Brain pericyte (primary cell): ENCODE results near the gene MVB12B.

ENCODE experiments used
- DNase-seq: peaks from one replicate; pipeline ENCODE4 v3.0.0-alpha.2; 2012; ENCODE audit warnings: low read depth, low spot score

MVB12B gene

GRCh38 chr9:126363847-126364671 lies 37.4 kb downstream of the MVB12B start:
- DNase-seq = no peak

GRCh38 chr9:126365780-126366179 lies 39.2 kb downstream of the MVB12B start:
- DNase-seq = no peak

GRCh38 chr9:126366366-126367011 lies 39.9 kb downstream of the MVB12B start:
- no peak for DNase-seq

GRCh38 chr9:126367139-126367538 lies 40.5 kb downstream of the MVB12B start:
- DNase-seq = no peak

- DNase-seq = no peak
Observed at GRCh38 chr9:126367616-126368015, 41.0 kb downstream of the MVB12B start.

GRCh38 chr9:126368020-126368419 lies 41.4 kb downstream of the MVB12B start:
- no peak for DNase-seq

GRCh38 chr9:126371007-126371870 lies 44.6 kb downstream of the MVB12B start:
- no peak for DNase-seq

- DNase-seq = no peak
Observed at GRCh38 chr9:126372716-126373115, 46.1 kb downstream of the MVB12B start.

- no peak for DNase-seq
Observed at GRCh38 chr9:126373241-126373640, 46.6 kb downstream of the MVB12B start.

GRCh38 chr9:126374366-126374781 lies 47.7 kb downstream of the MVB12B start:
- no peak for DNase-seq

- DNase-seq = no peak
Observed at GRCh38 chr9:126375386-126375785, 48.8 kb downstream of the MVB12B start.

- no peak for DNase-seq
Observed at GRCh38 chr9:126376311-126377175, 49.9 kb downstream of the MVB12B start.

- DNase-seq = no peak
Observed at GRCh38 chr9:126377176-126377509, 50.5 kb downstream of the MVB12B start.

- no peak for DNase-seq
Observed at GRCh38 chr9:126377536-126377935, 50.9 kb downstream of the MVB12B start.

- no peak for DNase-seq
Observed at GRCh38 chr9:126378761-126379160, 52.1 kb downstream of the MVB12B start.

GRCh38 chr9:126379661-126380360 lies 53.2 kb downstream of the MVB12B start:
- no peak for DNase-seq

- no peak for DNase-seq
Observed at GRCh38 chr9:126380447-126380846, 53.8 kb downstream of the MVB12B start.

GRCh38 chr9:126381195-126381594 lies 54.6 kb downstream of the MVB12B start:
- no peak for DNase-seq

- DNase-seq = no peak
Observed at GRCh38 chr9:126383406-126384046, 56.9 kb downstream of the MVB12B start.

- no peak for DNase-seq
Observed at GRCh38 chr9:126384926-126385325, 58.3 kb downstream of the MVB12B start.
